DND-41 (cell line): ENCODE results near the gene FBXL5.

Source experiments
- ATAC-seq: fragments of 200-7000 bp; cut with Tn5 transposase; 3 replicates; pipeline ENCODE4 v1.9.1; 2021; ENCODE audit warnings: low read depth; ENCODE audit not compliant: insufficient read depth
- DNase-seq: peaks from one replicate; pipeline ENCODE4 v3.0.0-alpha.2; 2020
- H2AFZ ChIP-seq: 2 replicates; pipeline ENCODE4 v1.6.0; 2012; ENCODE audit warnings: low read depth, low read length
- H3K27ac ChIP-seq: 2 replicates; pipeline ENCODE4 v1.5.1; 2012; ENCODE audit warnings: low read length, inconsistent platforms
- H3K27me3 ChIP-seq: fragments of 200-600 bp; sonication (generic); 2 replicates; pipeline ENCODE4 v1.6.0; 2012; ENCODE audit warnings: low read length, mild to moderate bottlenecking, inconsistent platforms; ENCODE audit not compliant: insufficient read depth, poor library complexity
- H3K36me3 ChIP-seq: 2 replicates; pipeline ENCODE4 v1.5.1; 2012; ENCODE audit warnings: low read length, inconsistent platforms; ENCODE audit not compliant: insufficient read depth
- H3K4me1 ChIP-seq: 2 replicates; pipeline ENCODE4 v1.5.1; 2012; ENCODE audit warnings: mild to moderate bottlenecking, low read length; ENCODE audit not compliant: insufficient read depth
- H3K4me2 ChIP-seq: 2 replicates; pipeline ENCODE4 v1.6.0; 2012; ENCODE audit warnings: mild to moderate bottlenecking, moderate library complexity, low read length, inconsistent platforms; ENCODE audit not compliant: insufficient read depth
- H3K4me3 ChIP-seq, 2 experiments: fragments of 200-600 bp in 1 of 2; shearing (Covaris generic) in 1 of 2; 2 replicates each; pipeline ENCODE4 v1.5.1; 2012 to 2016; ENCODE audit warnings: inconsistent platforms in 2 of 2, low read length in 2 of 2, mild to moderate bottlenecking in 2 of 2, low read depth in 1 of 2, moderate library complexity in 1 of 2
- H3K79me2 ChIP-seq: 2 replicates; pipeline ENCODE4 v1.6.0; 2012; ENCODE audit warnings: low read length, inconsistent platforms; ENCODE audit not compliant: insufficient read depth
- H3K9ac ChIP-seq: 2 replicates; pipeline ENCODE4 v1.6.0; 2012; ENCODE audit warnings: low read depth, mild to moderate bottlenecking, inconsistent platforms, low read length, moderate library complexity
- H3K9me3 ChIP-seq: 2 replicates; pipeline ENCODE4 v1.5.1; 2012; ENCODE audit warnings: low read length, moderate library complexity, mild to moderate bottlenecking, inconsistent platforms; ENCODE audit not compliant: insufficient read depth, severe bottlenecking
- H4K20me1 ChIP-seq: 2 replicates; pipeline ENCODE4 v1.6.0; 2012; ENCODE audit warnings: low read length; ENCODE audit not compliant: insufficient read depth
- CTCF ChIP-seq: IDR thresholded peaks from 2 replicates; pipeline ENCODE4 v1.5.1; 2012; ENCODE audit warnings: borderline replicate concordance, low read length, moderate library complexity, mild to moderate bottlenecking; ENCODE audit not compliant: poor library complexity, severe bottlenecking; ENCODE audit errors: extremely low read depth
- EZH2 ChIP-seq: IDR thresholded peaks from 3 replicates; pipeline ENCODE4 v1.6.1; 2012; ENCODE audit warnings: borderline replicate concordance, low read depth, mild to moderate bottlenecking, moderate library complexity, low read length, inconsistent platforms; ENCODE audit not compliant: severe bottlenecking

The FBXL5 gene

GRCh38 chr4:15569746-15570145 is 85.4 kb downstream of the FBXL5 start:
- no peak overlapping the region for H2AFZ ChIP-seq
- no peak overlapping the region for H3K4me3 ChIP-seq
- no peak overlapping the region for H3K27ac ChIP-seq
- no peaks in the 10 kb centered on the region for H3K36me3 ChIP-seq
- no peaks in the 10 kb centered on the region for H3K4me1 ChIP-seq
- ATAC-seq (no peak), DNase-seq (no peak)
- no peak overlapping the region for H3K9ac ChIP-seq
- H3K9me3 ChIP-seq: no peaks in the 10 kb centered on the region
- H3K79me2 ChIP-seq: no peaks in the 10 kb centered on the region
- no peak overlapping the region for H3K4me2 ChIP-seq
- H3K27me3 ChIP-seq: no peaks in the 10 kb centered on the region
- TF ChIP-seq CTCF: no peak
- TF ChIP-seq EZH2: no peak
- H4K20me1 ChIP-seq: no peaks in the 10 kb centered on the region

DNA sequence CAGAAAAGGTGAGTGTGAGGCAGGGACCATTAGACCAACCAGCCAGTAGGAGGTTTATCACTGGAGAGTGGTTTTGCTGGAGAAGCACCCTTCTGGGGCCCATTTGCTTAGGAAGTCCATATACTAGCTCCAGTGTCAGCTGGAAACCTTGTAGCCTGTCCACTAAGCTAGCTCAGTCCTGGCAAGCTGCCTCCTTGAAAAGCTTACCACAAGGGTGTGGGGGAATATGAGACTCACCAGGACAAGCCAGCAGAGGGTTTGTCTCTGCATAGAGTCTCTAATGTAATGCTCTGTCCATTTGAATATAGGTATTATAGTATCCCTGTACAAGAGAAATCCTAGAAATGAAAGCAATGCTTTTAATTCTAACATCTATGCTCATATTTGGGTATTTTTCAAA is 86.3 kb downstream of the FBXL5 start:
- H3K4me3 ChIP-seq: no peak overlapping the region
- H3K9ac ChIP-seq: no peak overlapping the region
- H3K9me3 ChIP-seq: no peaks in the 10 kb centered on the region
- ATAC-seq (no peak), DNase-seq (no peak)
- H2AFZ ChIP-seq: no peak overlapping the region
- TF ChIP-seq EZH2: no peak
- no peak for TF ChIP-seq CTCF
- H3K36me3 ChIP-seq: no peaks in the 10 kb centered on the region
- H3K4me1 ChIP-seq: no peaks in the 10 kb centered on the region
- H4K20me1 ChIP-seq: no peaks in the 10 kb centered on the region
- no peak overlapping the region for H3K4me2 ChIP-seq
- H3K27ac ChIP-seq: no peak overlapping the region
- no peaks in the 10 kb centered on the region for H3K79me2 ChIP-seq
- H3K27me3 ChIP-seq: no peaks in the 10 kb centered on the region

DNA sequence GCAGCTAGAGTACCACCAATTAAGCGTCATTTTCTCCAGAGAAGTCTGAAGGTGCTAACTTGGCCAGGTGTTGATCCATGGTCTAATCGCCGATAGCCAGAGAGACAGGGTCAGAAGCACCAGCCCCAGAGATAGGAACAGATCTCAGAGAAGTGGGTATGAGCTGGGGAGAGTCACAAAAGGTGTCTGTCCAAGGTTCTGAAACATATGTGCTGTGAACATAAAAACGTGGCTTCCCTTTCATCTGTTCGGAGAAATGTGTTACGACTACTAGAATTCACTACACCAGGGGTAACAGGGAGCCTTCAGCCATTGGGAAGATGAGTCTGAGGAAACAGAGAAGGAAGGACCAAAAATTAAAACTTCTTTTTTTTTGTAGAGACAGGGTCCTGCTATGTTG is 91.3 kb downstream of the FBXL5 start:
- no peaks in the 10 kb centered on the region for H3K79me2 ChIP-seq
- H4K20me1 ChIP-seq: no peaks in the 10 kb centered on the region
- ATAC-seq: peak; percentile 75

More for the DNA sequence above, 91.3 kb downstream of the FBXL5 start:
- TF ChIP-seq EZH2 (no peak), CTCF (no peak)
- H3K9ac ChIP-seq: no peak overlapping the region
- H3K27ac ChIP-seq: no peak overlapping the region
- H3K9me3 ChIP-seq: no peaks in the 10 kb centered on the region
- H3K4me2 ChIP-seq: no peak overlapping the region
- no peaks in the 10 kb centered on the region for H3K36me3 ChIP-seq
- H3K4me1 ChIP-seq: no peaks in the 10 kb centered on the region
- no peak overlapping the region for H3K4me3 ChIP-seq
- H2AFZ ChIP-seq: no peak overlapping the region
- no peaks in the 10 kb centered on the region for H3K27me3 ChIP-seq
- no peak for DNase-seq
